Measurements from ENCODE around the gene CDCP1. TPM values are rescaled to one million over a fixed set of nuclear protein-coding genes. Genes with fewer than 3 reads are reported as not detected.

The CDCP1 gene
- total RNA-seq, 2 donors from 2014 or later: 3.4 to 7.3 TPM

DNA sequence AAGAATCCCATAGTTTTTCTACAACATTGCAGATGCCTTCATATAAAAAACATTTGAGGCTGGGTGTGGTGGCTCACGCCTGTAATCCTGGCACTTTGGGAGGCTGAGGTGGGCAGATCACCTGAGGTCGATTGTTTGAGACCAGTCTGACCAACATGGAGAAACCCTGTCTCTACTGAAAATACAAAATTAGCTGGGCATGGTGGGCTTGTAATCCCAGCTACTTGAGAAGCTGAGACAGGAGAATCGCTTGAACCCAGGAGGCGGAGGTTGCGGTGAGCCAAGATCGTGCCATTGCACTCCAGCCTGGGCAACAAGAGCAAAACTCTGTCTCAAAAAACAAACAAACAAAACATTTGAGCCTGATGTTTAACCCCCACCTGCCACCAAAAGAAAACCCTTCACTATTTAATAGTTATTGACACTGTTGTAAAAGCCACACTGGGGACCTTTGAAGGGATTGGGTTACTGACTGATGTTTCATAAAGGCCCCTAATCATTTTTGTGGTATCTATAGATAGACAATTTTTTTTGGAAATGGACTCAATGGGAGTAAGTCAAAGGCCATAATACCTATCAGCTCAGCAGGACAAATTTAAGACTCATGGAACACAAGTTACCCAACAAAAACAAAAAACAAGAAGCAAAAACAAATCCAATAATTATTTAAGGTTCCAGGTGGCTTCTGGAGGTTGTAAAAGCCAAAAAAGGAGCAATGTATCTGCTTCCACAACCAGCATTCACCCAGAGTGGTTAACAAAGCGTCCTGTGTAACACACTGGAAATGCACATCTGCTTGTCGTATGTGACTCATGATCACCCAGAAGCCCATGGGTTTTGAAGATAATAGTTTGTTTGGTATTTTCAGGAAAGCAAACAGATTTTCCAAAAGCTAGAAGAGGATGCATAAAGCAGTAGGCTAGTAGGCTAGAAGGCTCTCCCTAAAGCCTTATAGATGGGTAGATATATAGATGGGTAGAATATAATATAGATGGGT lies 41.2 kb downstream of the CDCP1 start:
- Histone ChIP-seq H3K4me1 (ENCODE audit: control insufficient read depth in 1 of 2, low read depth in 2 of 2) (no peaks in the 10 kb centered on the region), H3K9me3 (no peaks in the 10 kb centered on the region), H3K4me3 (no peak overlapping the region), H3K36me3 (no peaks in the 10 kb centered on the region), H3K27me3 (replicated peaks; ENCODE audit: insufficient read depth) (no peaks in the 10 kb centered on the region), H3K27ac (no peak overlapping the region)
- ATAC-seq (ENCODE audit: insufficient number of reproducible peaks, low FRiP score, low read depth) (no peak), DNase-seq (ENCODE audit: low spot score) (no peak)
- TF ChIP-seq CTCF (IDR thresholded peaks at IDR 0.05): no peak

DNA sequence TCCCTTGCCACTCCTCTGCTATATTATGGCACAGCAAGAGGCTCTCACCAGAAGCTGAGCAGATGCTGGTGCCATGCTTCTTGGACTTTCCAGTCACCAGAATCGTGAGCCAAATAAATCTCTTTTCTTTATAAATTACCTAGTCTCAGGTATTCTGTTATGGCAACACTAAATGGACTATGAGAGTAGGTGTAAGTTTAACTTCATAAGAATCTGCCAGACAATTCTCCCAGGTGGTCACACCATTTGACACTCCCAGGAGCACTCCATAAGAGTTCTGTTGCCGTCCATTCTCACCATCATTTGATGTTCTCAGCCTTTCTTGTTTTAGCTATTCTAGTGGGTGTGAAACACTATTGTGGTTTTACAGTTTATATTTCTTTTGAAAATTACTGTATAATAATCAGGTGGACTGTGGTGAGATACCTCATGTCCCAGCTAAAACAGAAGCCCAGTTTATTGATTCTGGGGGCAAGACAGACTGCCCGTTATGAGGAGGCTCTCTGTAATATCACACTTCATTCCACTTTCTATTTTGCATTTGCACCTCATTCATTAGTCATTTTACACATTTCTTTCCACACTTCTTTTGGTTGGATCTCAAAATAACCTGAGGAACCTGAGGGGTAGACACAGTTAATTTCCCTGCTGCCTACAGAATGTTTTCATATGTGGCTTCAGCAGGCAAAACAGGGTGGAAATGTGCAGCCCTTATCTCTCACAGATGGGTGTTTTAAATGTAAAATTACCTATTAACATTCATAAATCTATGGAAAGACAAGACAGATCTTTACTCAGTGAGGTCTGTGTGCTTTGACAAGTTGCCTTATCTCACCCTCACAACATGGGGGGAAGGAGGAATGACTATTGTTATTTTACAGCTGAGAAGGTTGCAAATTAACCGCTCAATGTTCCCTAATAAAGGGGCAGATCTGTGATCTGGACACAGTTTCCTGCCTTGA lies 42.1 kb downstream of the CDCP1 start:
- TF ChIP-seq CTCF (IDR thresholded peaks at IDR 0.05): no peak
- no peaks in the 10 kb centered on the region for H3K9me3 ChIP-seq
- no peak for DNase-seq (ENCODE audit: low spot score)
- ATAC-seq (ENCODE audit: insufficient number of reproducible peaks, low FRiP score, low read depth): no peak
- H3K36me3 ChIP-seq: no peaks in the 10 kb centered on the region
- H3K27me3 ChIP-seq (replicated peaks; ENCODE audit: insufficient read depth): no peaks in the 10 kb centered on the region
- no peak overlapping the region for H3K27ac ChIP-seq
- H3K4me1 ChIP-seq (ENCODE audit: control insufficient read depth in 1 of 2, low read depth in 2 of 2): no peaks in the 10 kb centered on the region
- no peak overlapping the region for H3K4me3 ChIP-seq

DNA sequence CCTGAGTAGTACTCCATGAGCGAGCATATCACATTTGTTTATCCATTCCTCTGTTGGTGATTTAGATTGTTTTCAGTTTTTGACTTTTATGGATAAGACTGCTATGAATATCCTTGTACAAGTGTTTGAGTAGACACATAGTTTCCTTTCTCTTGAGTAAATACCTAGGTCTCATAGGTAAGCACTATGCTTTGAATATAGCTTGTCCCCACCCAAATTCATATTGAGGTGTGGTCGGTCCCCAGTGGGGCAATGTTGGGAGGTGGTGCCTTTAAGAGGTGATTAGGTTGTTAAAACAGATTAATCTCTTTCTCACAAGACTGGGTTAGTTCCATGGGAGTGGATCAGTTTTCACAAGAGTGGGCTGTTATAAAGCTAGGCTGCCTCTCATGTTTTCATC lies 42.8 kb downstream of the CDCP1 start:
- Histone ChIP-seq H3K27ac (no peak overlapping the region), H3K9me3 (no peaks in the 10 kb centered on the region), H3K27me3 (replicated peaks; ENCODE audit: insufficient read depth) (no peaks in the 10 kb centered on the region), H3K4me3 (no peak overlapping the region), H3K4me1 (ENCODE audit: control insufficient read depth in 1 of 2, low read depth in 2 of 2) (no peaks in the 10 kb centered on the region), H3K36me3 (no peaks in the 10 kb centered on the region)
- no peak for ATAC-seq (ENCODE audit: insufficient number of reproducible peaks, low FRiP score, low read depth)
- DNase-seq (ENCODE audit: low spot score): no peak
- TF ChIP-seq CTCF (IDR thresholded peaks at IDR 0.05): no peak

DNA sequence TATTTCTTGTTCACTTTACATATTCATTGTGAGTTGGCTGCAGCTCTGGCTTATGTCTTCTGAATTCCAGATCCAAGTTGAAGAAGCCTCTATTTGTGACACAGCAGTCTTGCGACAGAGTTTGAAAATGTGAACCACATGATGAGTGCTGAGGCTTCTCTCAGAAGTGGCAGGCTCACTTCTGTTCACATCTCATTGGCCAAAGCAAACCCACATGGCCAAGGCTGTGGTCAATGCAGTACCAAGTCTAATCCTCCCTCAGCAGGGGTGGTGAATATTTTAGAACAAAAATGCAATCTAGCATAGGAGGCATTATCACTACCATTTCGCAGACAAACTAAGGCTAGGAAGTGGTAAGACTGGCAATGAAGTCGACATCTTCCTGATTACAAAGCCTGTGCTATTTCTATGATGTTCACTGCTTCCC lies 45.2 kb downstream of the CDCP1 start:
- TF ChIP-seq CTCF (IDR thresholded peaks at IDR 0.05): no peak
- ATAC-seq (ENCODE audit: insufficient number of reproducible peaks, low FRiP score, low read depth) (no peak), DNase-seq (ENCODE audit: low spot score) (no peak)
- no peaks in the 10 kb centered on the region for H3K4me1 ChIP-seq (ENCODE audit: control insufficient read depth in 1 of 2, low read depth in 2 of 2)
- no peaks in the 10 kb centered on the region for H3K27me3 ChIP-seq (replicated peaks; ENCODE audit: insufficient read depth)
- H3K9me3 ChIP-seq: no peaks in the 10 kb centered on the region
- no peak overlapping the region for H3K4me3 ChIP-seq
- H3K36me3 ChIP-seq: no peaks in the 10 kb centered on the region
- no peak overlapping the region for H3K27ac ChIP-seq

- H3K4me3 ChIP-seq: no peak overlapping the region
- H3K27me3 ChIP-seq (replicated peaks; ENCODE audit: insufficient read depth): no peaks in the 10 kb centered on the region
- H3K4me1 ChIP-seq (ENCODE audit: control insufficient read depth in 1 of 2, low read depth in 2 of 2): no peaks in the 10 kb centered on the region
- no peaks in the 10 kb centered on the region for H3K36me3 ChIP-seq
- no peak for DNase-seq (ENCODE audit: low spot score)
- H3K27ac ChIP-seq: no peak overlapping the region
- no peak for ATAC-seq (ENCODE audit: insufficient number of reproducible peaks, low FRiP score, low read depth)
- TF ChIP-seq CTCF (IDR thresholded peaks at IDR 0.05): no peak
- no peaks in the 10 kb centered on the region for H3K9me3 ChIP-seq
Measured at GRCh38 chr3:45098310-45098709, 47.9 kb downstream of the CDCP1 start.
